ENCODE results near the gene GALNT18.

The GALNT18 gene

DNA sequence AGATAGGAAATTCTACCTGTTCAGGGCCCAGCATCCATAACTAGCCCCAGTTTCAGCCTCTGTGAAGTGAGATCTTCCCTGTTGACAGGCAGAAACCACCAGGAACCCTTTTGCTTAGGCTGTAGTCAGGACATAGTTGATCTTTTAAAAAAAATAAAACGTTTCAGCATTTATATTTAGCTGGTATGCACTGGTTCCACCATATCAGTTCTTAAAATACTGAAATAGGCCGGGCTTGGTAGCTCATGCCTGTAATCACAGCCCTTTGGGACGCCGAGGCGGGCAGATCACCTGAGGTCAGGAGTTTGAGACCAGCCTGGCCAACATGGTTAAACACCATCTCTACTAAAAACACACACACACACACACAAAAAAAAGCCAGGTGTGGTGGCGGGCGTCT lies 35.3 kb downstream of the GALNT18 start:
- no peak for DNase-seq

- DNase-seq: no peak
Observed at GRCh38 chr11:11584937-11585336, 36.9 kb downstream of the GALNT18 start.

DNA sequence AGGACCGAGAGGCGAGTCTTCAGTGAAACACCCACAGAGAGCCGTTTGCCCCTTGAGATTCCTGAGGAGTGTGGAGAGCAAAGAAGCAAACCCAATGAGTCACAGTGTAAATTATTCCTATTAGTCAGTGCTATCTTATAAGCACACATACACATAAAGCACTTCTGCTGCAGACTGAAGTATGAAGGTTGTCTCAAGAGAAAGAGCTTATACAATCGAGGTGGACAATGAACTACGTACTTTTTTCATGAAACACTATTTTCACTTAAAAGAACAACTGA lies 37.3 kb downstream of the GALNT18 start:
- no peak for DNase-seq

GRCh38 chr11:11583801-11584529 lies 37.8 kb downstream of the GALNT18 start:
- no peak for DNase-seq

DNA sequence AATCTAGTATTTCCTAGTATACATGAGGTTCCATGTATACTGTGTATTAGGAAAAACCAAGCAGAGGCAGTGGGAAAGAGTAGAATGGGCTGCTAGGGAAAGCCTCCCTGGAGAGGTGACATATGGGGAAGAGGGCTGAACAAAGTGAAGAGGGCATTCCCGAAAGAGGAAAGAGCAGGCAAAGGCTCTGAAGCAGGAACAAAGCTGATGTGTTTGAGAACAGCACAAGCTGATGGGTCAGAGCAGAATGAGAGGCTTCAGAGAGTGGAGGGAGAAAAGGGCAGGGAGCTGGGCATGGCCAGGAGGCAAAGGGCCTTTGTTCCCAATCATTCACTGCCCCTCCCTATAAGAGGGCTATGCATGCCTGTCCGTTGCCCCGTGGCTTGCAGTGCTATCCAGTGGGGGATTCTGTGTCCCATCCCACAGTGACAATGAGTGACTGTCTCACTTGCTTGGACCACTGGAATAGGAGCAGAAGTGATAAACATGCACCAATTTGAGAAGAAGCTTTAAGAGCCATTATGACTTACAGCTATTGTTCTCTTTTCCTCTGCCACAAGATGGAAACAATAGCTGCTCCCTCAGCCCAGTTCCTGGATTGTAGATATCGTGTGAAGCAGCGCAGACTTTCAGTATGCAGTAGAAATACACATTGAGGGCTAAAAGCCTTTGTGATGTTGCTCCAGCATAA lies 39.6 kb downstream of the GALNT18 start:
- DNase-seq: peak in 2 of 3 experiments; percentile 2 to 20

- no peak for DNase-seq
Observed at GRCh38 chr11:11581481-11581880, 40.3 kb downstream of the GALNT18 start.

GRCh38 chr11:11580841-11581411 lies 40.9 kb downstream of the GALNT18 start:
- DNase-seq: peak in 1 of 3 experiments; percentile 11

DNA sequence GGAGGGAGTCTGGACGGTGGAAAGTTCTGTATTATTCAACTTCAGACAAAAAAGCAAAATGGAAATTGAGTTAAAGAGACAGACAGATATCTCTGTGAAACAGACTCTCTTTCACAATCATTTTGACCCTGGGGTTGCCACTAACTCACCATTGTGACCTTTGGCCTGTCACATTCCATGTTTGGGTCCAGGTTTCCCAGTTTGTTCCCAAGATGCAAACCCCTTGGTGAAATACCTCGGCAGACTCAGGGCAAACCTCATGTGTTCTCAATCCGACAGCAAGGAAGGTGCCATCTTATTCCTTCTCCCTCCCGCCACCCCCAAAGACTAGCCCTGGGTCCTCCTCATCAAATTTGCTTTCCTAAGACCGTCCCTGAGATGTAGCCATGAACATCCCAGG lies 41.8 kb downstream of the GALNT18 start:
- no peak for DNase-seq

DNA sequence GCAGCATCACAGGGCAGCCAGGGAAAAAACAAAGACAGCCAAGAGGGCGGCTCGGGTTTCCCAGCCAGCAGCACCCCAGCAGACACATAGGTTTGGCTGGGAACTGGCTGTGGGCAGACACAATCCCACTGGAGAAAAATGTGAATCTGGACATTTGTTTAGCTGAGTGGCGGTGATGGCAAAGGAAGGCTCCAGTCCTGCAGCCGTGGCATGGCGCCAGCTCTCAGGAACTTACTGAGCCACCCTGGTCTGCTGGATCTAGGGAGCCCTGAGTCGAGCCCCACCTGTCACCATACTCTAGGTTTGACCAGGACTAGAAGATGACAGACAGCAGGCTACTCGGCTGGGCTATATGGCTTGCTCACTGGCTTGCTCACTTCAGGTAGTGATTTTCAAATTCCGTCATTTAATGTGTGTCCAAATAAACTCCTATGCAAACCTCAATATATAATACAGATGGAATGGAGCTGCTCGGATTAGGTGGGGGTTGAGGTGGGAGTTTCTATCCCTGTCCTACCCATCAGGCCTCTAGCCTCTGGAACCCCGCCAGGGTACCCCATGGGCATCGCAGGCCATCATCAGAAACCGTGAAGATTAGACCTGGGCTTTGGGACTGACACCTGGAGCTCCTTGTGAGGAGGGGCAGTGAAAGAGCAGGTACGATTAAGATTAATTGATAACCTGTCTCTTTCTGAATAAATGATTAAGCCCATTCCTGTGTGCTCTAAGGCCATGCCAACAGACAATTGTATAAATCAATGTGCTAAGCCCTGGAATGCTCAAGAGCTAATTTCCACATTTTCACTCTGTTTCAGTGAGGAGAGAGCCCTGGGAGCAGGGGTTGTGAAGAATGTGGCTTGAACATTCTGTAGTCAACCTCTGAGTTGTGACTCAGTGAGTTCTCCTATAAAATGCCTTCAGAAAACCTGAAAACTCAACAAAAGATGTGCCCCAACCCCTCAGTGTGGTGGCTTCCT lies 42.5 kb downstream of the GALNT18 start:
- peak in 2 of 3 experiments; percentile 11 to 25 for DNase-seq

GRCh38 chr11:11577932-11578911 lies 43.6 kb downstream of the GALNT18 start:
- peak; percentile 7 to 46 (median 25) for DNase-seq

GRCh38 chr11:11577251-11577855 lies 44.5 kb downstream of the GALNT18 start:
- no peak for DNase-seq

DNA sequence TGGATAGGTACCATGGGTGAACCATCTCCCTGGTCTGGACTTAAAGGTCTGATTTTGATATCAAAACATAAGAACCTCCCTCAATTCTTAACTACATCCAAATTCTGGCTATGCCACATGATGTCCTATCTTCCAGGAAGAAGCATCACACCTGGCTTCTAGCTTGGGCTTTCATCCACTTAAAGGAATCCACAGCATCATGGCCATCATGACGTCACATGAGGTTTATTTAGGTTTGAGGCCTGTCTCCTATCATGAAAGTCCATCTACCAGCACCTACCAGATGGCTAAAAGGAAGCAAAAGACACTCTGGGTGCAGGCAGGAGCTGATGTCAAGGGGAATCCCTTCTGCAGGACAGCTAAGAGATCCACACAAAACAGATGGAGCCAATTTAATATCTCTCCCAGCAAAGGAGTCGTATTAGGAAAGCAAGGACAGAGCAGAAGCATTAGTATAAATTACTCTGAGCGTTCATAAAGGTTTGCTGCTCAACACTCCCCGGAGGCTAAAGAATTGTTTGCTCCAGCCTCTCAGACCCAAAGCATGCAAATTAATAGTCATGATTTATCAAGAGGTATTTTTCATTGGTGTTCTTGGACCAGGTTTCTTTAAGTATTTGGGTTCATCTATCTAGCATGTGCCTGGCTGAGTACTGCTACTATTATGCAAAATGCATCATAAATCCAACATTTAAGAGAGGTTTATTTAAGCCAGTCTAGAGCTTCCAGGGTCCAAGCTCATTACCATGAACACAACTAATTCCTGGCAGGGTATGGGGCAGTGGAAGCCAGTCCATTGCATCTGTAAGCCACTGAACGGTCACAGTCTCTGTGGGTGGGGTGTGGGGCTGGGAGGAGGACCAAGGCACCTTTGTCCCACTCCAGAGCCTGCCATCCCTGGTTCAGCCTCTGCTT lies 47.2 kb downstream of the GALNT18 start:
- DNase-seq: no peak

GRCh38 chr11:11572386-11572785 lies 49.4 kb downstream of the GALNT18 start:
- DNase-seq: no peak

DNA sequence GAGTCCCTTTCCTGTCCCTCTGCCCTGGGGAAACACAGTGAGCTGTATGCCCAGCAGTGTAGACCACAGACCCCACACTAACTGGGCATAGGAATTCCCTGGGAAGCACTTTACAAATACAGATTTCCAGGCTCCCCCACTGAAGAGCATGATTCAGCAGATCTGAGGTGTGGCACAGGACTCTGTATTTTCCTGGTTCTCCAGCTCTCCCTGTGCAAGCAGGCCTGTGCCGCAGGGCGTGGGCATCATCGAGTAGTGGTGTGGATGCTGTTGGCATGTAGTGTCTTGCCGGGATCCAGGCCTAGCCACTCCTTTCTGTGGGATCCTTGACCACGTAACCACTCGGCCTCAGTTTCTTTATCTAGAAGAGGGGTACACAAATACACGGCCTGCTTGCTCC lies 49.9 kb downstream of the GALNT18 start:
- no peak for DNase-seq

GRCh38 chr11:11570823-11571222 lies 51.0 kb downstream of the GALNT18 start:
- DNase-seq: no peak

DNA sequence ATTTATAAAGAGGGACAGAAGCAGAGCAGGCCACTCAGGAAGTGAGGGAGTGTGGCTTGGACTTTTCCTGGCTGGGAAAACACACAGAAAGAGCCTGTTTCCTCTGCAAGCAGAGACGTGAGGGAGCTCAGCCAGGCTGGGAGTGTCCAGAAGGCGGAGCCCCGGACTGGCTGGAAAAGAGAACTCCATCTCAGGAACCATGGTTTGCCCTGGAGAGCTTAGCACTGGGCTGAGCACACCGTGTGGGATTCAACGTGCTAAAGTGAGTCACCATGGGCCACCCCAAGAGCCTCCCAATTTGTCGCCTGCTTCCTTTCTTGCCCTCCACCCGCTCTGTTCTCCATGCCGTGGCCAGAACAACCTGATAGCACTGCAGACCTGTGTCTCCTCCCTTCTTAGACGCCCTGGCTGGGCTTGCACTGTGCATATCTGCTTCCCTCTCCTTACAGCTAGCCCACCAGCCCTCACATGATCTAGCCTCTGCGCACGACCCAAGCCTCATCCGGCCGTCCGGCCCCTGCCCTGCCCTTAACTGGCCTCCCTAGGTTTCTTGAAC lies 51.8 kb downstream of the GALNT18 start:
- no peak for DNase-seq

DNA sequence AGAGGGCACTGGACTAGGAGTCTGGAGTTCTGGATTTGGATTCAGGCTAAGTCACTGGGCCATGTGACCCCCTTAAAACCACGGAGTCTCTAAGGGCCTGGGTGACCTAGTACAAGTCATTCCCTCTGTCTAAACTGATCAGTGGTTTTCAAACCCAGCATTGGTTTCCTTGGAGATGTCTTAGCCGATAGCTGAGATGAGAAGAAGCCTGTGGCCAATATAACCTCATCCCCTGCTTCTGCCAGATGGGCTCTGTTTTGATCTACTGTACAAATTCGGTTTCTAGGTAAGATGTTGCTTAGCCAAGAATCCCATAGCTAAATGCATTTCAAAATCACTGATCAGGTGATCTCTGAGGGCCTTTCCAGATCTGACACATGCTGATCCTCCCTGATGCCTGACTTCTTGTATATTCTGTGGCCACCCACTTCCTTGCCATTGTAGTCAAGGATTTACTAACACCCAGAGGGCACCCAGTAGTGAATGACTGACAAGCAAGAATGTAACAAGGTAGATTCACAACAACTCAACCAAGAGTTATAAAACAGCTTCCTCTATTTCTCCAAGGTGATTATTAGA lies 53.1 kb downstream of the GALNT18 start:
- DNase-seq: no peak

- peak in 1 of 3 experiments; percentile 14 for DNase-seq
Observed at GRCh38 chr11:11567936-11568650, 53.7 kb downstream of the GALNT18 start.

DNA sequence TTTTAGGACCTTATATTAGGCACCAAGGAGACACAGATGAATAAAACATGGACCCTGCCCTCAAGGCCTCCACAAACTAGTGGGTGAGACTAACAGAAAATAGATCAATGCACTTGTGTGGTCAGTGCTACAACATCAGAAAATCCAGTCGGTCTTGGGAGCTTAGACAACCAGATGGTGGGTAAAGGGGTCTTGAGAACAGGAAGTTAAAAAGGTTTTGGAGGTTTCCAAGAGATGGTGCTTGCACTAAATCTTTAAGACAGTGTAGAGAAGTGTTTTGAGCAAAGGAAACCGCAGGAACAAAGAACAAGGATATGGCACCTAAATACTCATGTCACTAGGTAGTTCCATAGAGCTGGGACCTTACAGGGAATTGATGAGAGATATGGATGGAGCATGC lies 56.2 kb downstream of the GALNT18 start:
- no peak for DNase-seq
